ENCODE data around the gene MIA.

MIA gene

DNA sequence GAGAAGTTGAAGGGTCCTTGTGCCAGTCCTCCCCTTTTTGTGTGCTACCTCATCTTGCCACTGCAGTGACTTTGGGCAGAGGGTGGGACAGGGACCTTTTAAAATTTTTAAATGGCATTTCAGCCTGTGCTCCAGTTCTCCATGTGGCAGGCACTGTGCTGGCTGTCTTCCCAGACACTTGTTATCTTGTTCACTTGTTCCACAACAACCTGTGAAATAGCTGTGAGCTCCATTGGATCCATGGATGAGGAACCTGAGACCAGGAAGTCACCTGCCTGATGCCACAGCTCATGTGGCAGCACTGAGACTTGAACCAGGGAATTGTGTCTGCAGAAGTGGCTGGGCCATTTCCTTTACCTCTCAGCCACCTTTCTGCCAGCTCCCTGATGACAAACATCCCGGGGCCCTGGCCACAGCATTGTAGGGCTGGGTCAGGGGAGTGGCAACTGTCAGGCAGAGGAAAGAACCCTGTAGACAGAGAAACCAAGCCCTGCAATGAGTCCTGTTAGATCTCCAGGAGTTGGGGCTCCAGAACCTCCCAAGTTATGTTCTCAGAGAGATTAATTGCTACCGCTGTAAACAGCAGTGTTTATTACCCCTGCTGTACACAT is 30.0 kb downstream of the MIA start:
- peak overlapping the region; percentile 88 for H3K27ac ChIP-seq
- ChIA-PET CTCF (no interaction called here), POLR2A (ENCODE audit: low non-redundant PET) (interaction anchor here (0.5 kb wide), 2 partner anchors 11 to 35 kb away, joined by 3 read pairs; no protein-coding TSS in a partner anchor)
- DNase-seq (ENCODE audit: low spot score), result no peak
- TF ChIP-seq, protein P1, sequence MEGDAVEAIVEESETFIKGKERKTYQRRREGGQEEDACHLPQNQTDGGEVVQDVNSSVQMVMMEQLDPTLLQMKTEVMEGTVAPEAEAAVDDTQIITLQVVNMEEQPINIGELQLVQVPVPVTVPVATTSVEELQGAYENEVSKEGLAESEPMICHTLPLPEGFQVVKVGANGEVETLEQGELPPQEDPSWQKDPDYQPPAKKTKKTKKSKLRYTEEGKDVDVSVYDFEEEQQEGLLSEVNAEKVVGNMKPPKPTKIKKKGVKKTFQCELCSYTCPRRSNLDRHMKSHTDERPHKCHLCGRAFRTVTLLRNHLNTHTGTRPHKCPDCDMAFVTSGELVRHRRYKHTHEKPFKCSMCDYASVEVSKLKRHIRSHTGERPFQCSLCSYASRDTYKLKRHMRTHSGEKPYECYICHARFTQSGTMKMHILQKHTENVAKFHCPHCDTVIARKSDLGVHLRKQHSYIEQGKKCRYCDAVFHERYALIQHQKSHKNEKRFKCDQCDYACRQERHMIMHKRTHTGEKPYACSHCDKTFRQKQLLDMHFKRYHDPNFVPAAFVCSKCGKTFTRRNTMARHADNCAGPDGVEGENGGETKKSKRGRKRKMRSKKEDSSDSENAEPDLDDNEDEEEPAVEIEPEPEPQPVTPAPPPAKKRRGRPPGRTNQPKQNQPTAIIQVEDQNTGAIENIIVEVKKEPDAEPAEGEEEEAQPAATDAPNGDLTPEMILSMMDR (conservative IDR thresholded peaks at IDR 0.05; ENCODE audit: low read depth), result no peak

DNA sequence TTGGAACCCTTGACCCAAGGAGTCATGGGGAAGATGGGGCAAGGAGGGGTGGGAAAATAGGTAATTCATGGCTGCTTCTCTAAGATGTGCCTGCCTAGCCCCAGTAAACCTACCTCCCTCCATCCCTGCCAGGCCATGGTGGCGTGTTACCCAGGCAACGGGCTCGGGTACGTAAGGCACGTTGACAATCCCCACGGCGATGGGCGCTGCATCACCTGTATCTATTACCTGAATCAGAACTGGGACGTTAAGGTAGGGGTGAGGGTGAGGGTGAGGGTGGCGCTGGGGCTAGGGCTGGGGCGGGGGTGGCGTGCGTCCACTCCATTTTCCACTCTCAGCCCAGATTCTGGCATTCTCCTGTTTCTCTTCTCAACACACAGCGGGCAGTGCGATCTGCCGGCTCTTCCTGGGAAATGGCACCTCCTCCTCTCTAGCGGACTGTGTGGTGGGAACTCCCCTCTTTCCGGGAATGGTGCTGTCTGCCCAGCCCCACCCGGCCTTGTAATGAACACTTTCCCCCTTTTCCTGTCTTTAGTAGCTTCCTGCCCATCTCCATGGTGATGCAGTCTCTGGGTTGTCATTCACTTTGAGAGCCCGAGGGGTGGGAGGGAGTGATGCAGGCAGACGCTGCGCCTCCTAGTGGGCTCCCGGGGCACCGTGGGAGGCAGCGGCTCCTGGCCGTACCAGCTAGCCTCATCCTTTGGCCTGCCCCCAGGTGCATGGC is 31.3 kb downstream of the MIA start:
- peak; percentile 62 for DNase-seq (ENCODE audit: low spot score)

DNA sequence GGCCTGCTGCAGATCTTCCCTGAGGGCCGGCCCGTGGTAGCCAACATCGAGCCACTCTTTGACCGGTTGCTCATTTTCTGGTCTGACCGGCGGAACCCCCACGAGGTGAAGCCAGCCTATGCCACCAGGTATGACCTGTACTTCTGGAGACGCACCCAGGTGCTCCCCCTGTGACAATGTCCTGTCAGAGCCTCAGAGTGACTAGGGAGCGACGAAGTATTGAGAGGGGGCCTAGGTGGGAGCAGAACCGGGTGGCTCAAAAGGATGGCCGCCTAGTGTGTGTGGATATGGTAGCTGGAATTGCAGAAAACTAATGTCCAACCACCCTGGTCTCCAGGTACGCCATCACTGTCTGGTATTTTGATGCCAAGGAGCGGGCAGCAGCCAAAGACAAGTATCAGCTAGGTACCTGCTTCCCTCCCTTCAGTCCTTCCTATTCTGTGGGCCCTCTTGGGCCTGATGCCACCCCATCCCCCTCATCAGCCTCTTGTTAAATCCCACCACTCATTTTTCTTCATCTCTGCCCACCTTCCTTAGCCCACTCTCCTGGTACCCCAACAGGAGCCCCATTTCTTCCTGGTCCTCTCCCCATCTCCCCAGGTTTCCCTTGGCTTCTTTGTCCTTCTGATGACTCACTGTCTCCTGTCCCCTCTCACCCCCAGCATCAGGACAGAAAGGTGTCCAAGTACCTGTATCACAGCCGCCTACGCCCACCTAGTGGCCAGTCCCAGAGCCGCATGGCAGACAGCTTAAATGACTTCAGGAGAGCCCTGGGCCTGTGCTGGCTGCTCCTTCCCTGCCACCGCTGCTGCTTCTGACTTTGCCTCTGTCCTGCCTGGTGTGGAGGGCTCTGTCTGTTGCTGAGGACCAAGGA is 32.1 kb downstream of the MIA start:
- ChIA-PET POLR2A (ENCODE audit: low non-redundant PET) (no interaction called here), CTCF (interaction anchor here (0.6 to 1.4 kb wide), 3 partner anchors 11 to 172 kb away, joined by 3 read pairs; no protein-coding TSS in a partner anchor)
- H3K27ac ChIP-seq, result peak overlapping the region; percentile 88
- DNase-seq (ENCODE audit: low spot score), result peak; percentile 14
- TF ChIP-seq, protein P1 (conservative IDR thresholded peaks at IDR 0.05; ENCODE audit: low read depth), result no peak

More for the DNA sequence above, 31.3 kb downstream of the MIA start:
- H3K27ac ChIP-seq, result peak overlapping the region; percentile 88
- TF ChIP-seq, protein P1 (conservative IDR thresholded peaks at IDR 0.05; ENCODE audit: low read depth), result peak; percentile 52; the same call in 1 of the 2 replicates
- CTCF ChIA-PET, result interaction anchor here (0.6 to 1.4 kb wide), 3 partner anchors 11 to 201 kb away, joined by 3 read pairs; no protein-coding TSS in a partner anchor
- POLR2A ChIA-PET (ENCODE audit: low non-redundant PET), result no interaction called here

DNA sequence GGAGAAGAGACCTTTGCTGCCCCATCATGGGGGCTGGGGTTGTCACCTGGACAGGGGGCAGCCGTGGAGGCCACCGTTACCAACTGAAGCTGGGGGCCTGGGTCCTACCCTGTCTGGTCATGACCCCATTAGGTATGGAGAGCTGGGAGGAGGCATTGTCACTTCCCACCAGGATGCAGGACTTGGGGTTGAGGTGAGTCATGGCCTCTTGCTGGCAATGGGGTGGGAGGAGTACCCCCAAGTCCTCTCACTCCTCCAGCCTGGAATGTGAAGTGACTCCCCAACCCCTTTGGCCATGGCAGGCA is 32.7 kb downstream of the MIA start:
- ChIA-PET CTCF (interaction anchor here (0.6 kb wide), 1 partner anchor 155 kb away, joined by 3 read pairs; no protein-coding TSS in a partner anchor), POLR2A (ENCODE audit: low non-redundant PET) (no interaction called here)
- TF ChIP-seq, protein P1 (conservative IDR thresholded peaks at IDR 0.05; ENCODE audit: low read depth), result no peak
- H3K27ac ChIP-seq, result peak overlapping the region; percentile 88
- no peak for DNase-seq (ENCODE audit: low spot score)

DNA sequence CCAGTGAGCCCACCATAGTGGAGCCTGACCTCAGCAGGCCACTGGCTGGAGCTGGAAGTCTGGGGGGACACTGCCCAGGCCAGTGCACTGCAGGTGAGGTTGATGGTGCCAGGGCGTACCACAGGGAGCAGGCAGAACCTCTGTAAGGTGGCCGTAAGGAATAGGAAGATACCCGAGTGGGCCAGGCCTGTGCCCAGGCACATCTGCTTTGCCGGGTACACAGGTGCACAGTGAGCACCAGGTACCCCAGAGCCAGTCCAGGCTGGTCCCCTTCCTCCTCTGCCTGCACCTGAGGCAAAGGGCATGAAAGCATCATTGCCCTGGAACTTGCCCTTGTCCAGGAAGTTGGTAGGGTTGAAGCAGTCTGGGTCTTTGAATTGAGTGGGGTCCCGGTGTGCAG is 33.2 kb downstream of the MIA start:
- CTCF ChIA-PET, result no interaction called here

More for the DNA sequence above, 33.2 kb downstream of the MIA start:
- POLR2A ChIA-PET (ENCODE audit: low non-redundant PET), result interaction anchor here (0.6 kb wide), 1 partner anchor 88 kb away, joined by 3 read pairs; no protein-coding TSS in a partner anchor
- no peak for DNase-seq (ENCODE audit: low spot score)
- H3K27ac ChIP-seq, result peak overlapping the region; percentile 88
- TF ChIP-seq, protein P1 (conservative IDR thresholded peaks at IDR 0.05; ENCODE audit: low read depth), result no peak

Data from RWPE1 (cell line).